Adrenal gland (tissue), 12 donors: ENCODE data around the gene EGLN1. TPM values are rescaled to one million over a fixed set of nuclear protein-coding genes. Genes with fewer than 3 reads are reported as not detected.

ENCODE experiments used
- DNase-seq, 7 donors: peaks; one replicate each; pipeline ENCODE4 v3.0.0-alpha.2; 2019 to 2020
- H3K27ac ChIP-seq, 5 donors: fragments of 200-600 bp; sonication (generic) in 4 of 5; 1 replicate in 3 of 5; 2 replicates in 2 of 5; pipeline versions ENCODE4 v1.5.1 to v1.8.0; 2016 to 2020; ENCODE audit warnings: mild to moderate bottlenecking in 1 of 5
- H3K27me3 ChIP-seq: fragments of 200-600 bp; 2 replicates; pipeline ENCODE4 v1.8.0; 2021
- H3K36me3 ChIP-seq, 2 donors: fragments of 200-600 bp; replicated peaks in 1 of 2; 1 replicate in 1 of 2; 2 replicates in 1 of 2; pipeline versions ENCODE4 v1.5.1 to v1.8.0; 2018 to 2022
- H3K4me1 ChIP-seq, 2 donors: fragments of 200-600 bp; replicated peaks in 1 of 2; 1 replicate in 1 of 2; 2 replicates in 1 of 2; pipeline versions ENCODE4 v1.5.1 to v1.8.0; 2018 to 2021
- H3K4me3 ChIP-seq, 4 donors: fragments of 200-600 bp; sonication (generic) in 3 of 4; one replicate each; pipeline ENCODE4 v1.5.1; 2016 to 2018
- H3K9me3 ChIP-seq, 3 donors: fragments of 200-600 bp; sonication (generic) in 1 of 3; replicated peaks in 1 of 3; 1 replicate in 2 of 3; 2 replicates in 1 of 3; pipeline versions ENCODE4 v1.5.1 to v1.8.0; 2016 to 2021
- CTCF ChIP-seq, 6 experiments: fragments of 450-650 bp in 4 of 6; fragments of 200-600 bp in 2 of 6; sonication (generic) in 1 of 6; IDR thresholded peaks; 1 replicate in 5 of 6; 2 replicates in 1 of 6; pipeline versions ENCODE4 v1.5.1 to v1.8.0; 2016 to 2021; ENCODE audit warnings: antibody characterized with exemption in 6 of 6, mild to moderate bottlenecking in 2 of 6, moderate library complexity in 1 of 6
- POLR2A ChIP-seq, 2 donors: fragments of 450-650 bp; IDR thresholded peaks; one replicate each; pipeline ENCODE4 v1.6.1; 2017; ENCODE audit warnings: antibody characterized with exemption in 2 of 2, mild to moderate bottlenecking in 2 of 2, moderate library complexity in 1 of 2
- WGBS, 4 donors: extraction: QIAGEN DNeasy Blood & Tissue Kit in 2 of 4; methylation state at CpG; one replicate each; pipeline versions ENCODE4 v1.1.5 to v1.1.7; 2013 to 2017; 5-methylcytosine and 5-hydroxymethylcytosine counted together
- intact Hi-C, 2 donors: fragments of 100-400 bp; cut with DNase I; formaldehyde crosslinking; loops; one replicate each; pipeline versions ENCODE4 v1.14.1 to v1.15.0; 2022 to 2023
- polyA plus RNA-seq, 3 donors: library from polyadenylated mRNA; stranded (reverse); fragments of 200-250 nt in 2 of 3; fragments of 350-450 nt in 1 of 3; fragmentation: Illumina TruSeq in 1 of 3; extraction: RNeasy Lipid Tissue Mini Kit (QIAGEN cat#74804) in 1 of 3; gene quantifications; one replicate each; pipeline ENCODE4 v1.2.3, GENCODE V29; 2013 to 2014
- total RNA-seq, 9 donors: library from RNA; depleted of rRNA in 4 of 9; stranded (reverse); fragments of >200 nt in 4 of 9; fragments of 120-200 nt in 1 of 9; fragmentation: NEBNext Ultra II Directional in 1 of 9; extraction: Animal tissue kit (Norgen Biotek cat#: 25700) in 1 of 9; gene quantifications; one replicate each; pipeline versions ENCODE4 v1.1.0 to v1.2.4, GENCODE V29; 2013 to 2023
- donor health status: healthy with polysubstance abuse.
- donor health status: Bipolar disorder and iron deficiency.
- donor health status: DM: yes; HTN: yes; CAD: no.
- donor health status: DM: no; HTN: no; CAD: no.
- donor health status: DM: no; HTN: no; CAD: no.
- donor health status: DM: yes; HTN: yes; CAD: no.

The EGLN1 gene
- total and polyA plus RNA-seq, 12 donors, result 7.9 to 75.6 (median 49.2) TPM

GRCh38 chr1:231332761-231333160 lies 89.3 kb downstream of the EGLN1 start:
- no peaks in the 10 kb centered on the region for H3K36me3 ChIP-seq
- intact Hi-C loops, result loop anchor here in 1 of 2 donors (10.0 kb wide), 1 partner anchor 262 kb away; no protein-coding TSS in a partner anchor
- 97 to 100% (median 99%) methylated on average over 1 of the region's 1 CpG for WGBS, 4 donors
- H3K4me1 ChIP-seq, result peaks cover 37 to 43% of the 10 kb centered on the region in 2 donors
- H3K9me3 ChIP-seq, result no peaks in the 10 kb centered on the region
- H3K27me3 ChIP-seq, result no peaks in the 10 kb centered on the region
- TF ChIP-seq POLR2A (IDR thresholded peaks at IDR 0.05) (no peak), CTCF (IDR thresholded peaks at IDR 0.05) (no peak)
- DNase-seq, result no peak
- no peak overlapping the region for H3K4me3 ChIP-seq
- no peak overlapping the region for H3K27ac ChIP-seq

GRCh38 chr1:231329483-231329882 lies 92.6 kb downstream of the EGLN1 start:
- no peak overlapping the region for H3K27ac ChIP-seq
- no peak for DNase-seq
- WGBS, 4 donors, result 93 to 96% (median 94%) methylated on average over 7 of the region's 7 CpGs

GRCh38 chr1:231327617-231328016 lies 94.5 kb downstream of the EGLN1 start:
- Histone ChIP-seq H3K4me1 (peaks cover 0 to under 1% of the 10 kb centered on the region in 2 donors), H3K27me3 (no peaks in the 10 kb centered on the region), H3K27ac (no peak overlapping the region), H3K4me3 (no peak overlapping the region), H3K36me3 (no peaks in the 10 kb centered on the region), H3K9me3 (no peaks in the 10 kb centered on the region)
- TF ChIP-seq POLR2A (IDR thresholded peaks at IDR 0.05), result no peak
- no peak for TF ChIP-seq CTCF (IDR thresholded peaks at IDR 0.05)
- 85 to 90% (median 86%) methylated on average over 5 of the region's 5 CpGs for WGBS, 4 donors
- DNase-seq, result no peak
- intact Hi-C loops, result no loop called here

More at GRCh38 chr1:231329483-231329882, 92.6 kb downstream of the EGLN1 start:
- Histone ChIP-seq H3K4me3 (no peak overlapping the region), H3K9me3 (no peaks in the 10 kb centered on the region), H3K27me3 (no peaks in the 10 kb centered on the region), H3K36me3 (no peaks in the 10 kb centered on the region), H3K4me1 (peaks cover 12 to 19% of the 10 kb centered on the region in 2 donors)
- intact Hi-C loops, result no loop called here
- TF ChIP-seq POLR2A (IDR thresholded peaks at IDR 0.05) (no peak), CTCF (IDR thresholded peaks at IDR 0.05) (no peak)

- intact Hi-C loops, result no loop called here
- 56 to 78% (median 70%) methylated on average over 1 of the region's 1 CpG for WGBS, 4 donors
- Histone ChIP-seq H3K36me3 (no peaks in the 10 kb centered on the region), H3K27me3 (no peaks in the 10 kb centered on the region), H3K27ac (no peak overlapping the region), H3K4me1 (no peaks in the 10 kb centered on the region), H3K4me3 (no peak overlapping the region), H3K9me3 (no peaks in the 10 kb centered on the region)
- DNase-seq, result no peak
- no peak for TF ChIP-seq CTCF (IDR thresholded peaks at IDR 0.05)
- TF ChIP-seq POLR2A (IDR thresholded peaks at IDR 0.05), result no peak
Measured at GRCh38 chr1:231326248-231326647, 95.8 kb downstream of the EGLN1 start.
